ENCODE results near the gene NUP62.

DNA sequence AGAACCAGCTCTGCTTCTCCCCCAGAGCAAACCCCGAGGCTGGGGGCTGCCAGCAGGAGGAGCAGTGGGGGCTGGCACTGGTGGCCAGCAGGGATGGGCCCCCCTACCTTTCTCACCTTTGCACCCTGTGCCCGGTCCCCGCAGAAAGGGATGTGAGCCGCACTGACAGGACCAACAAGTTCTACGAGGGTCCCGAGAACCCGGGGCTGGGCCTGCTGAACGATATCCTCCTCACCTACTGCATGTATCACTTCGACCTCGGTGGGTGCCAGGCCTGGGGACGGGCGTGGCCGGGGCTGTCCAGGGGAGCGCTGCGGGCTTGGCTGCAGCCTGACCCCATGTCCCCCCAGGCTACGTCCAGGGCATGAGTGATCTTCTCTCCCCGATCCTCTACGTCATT, 45.2 kb downstream of the NUP62 start:
- TF ChIP-seq, protein P1, sequence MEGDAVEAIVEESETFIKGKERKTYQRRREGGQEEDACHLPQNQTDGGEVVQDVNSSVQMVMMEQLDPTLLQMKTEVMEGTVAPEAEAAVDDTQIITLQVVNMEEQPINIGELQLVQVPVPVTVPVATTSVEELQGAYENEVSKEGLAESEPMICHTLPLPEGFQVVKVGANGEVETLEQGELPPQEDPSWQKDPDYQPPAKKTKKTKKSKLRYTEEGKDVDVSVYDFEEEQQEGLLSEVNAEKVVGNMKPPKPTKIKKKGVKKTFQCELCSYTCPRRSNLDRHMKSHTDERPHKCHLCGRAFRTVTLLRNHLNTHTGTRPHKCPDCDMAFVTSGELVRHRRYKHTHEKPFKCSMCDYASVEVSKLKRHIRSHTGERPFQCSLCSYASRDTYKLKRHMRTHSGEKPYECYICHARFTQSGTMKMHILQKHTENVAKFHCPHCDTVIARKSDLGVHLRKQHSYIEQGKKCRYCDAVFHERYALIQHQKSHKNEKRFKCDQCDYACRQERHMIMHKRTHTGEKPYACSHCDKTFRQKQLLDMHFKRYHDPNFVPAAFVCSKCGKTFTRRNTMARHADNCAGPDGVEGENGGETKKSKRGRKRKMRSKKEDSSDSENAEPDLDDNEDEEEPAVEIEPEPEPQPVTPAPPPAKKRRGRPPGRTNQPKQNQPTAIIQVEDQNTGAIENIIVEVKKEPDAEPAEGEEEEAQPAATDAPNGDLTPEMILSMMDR (IDR thresholded peaks at IDR 0.05 in 2 of 3, conservative IDR thresholded peaks at IDR 0.05 in 1 of 3; ENCODE audit: borderline replicate concordance in 1 of 3, insufficient read depth in 1 of 3, low read depth in 2 of 3, low read length in 2 of 3), result no peak
- no peak for TF ChIP-seq POLR2A (IDR thresholded peaks at IDR 0.05; ENCODE audit: borderline replicate concordance, extremely low read depth, insufficient read depth, insufficient read length)
